IMR-90 (cell line): ENCODE measurements around the gene STARD4.

Experiments used
- BHLHE40 ChIP-seq: fragments of 150-350 bp; IDR thresholded peaks from 2 replicates; pipeline ENCODE4 v1.6.1; 2016; ENCODE audit warnings: mild to moderate bottlenecking, low read depth, low read length
- MXI1 ChIP-seq: IDR thresholded peaks from 2 replicates; pipeline ENCODE4 v1.6.1; 2012; ENCODE audit warnings: low read depth, mild to moderate bottlenecking, low read length, moderate library complexity, borderline replicate concordance
- POLR2A ChIP-seq: IDR thresholded peaks from 2 replicates; pipeline ENCODE4 v1.6.1; 2012; ENCODE audit warnings: mild to moderate bottlenecking, low read depth, low read length
- RAD21 ChIP-seq: IDR thresholded peaks from 2 replicates; pipeline ENCODE4 v1.6.1; 2012; ENCODE audit warnings: low read length, improper control_type of control experiment
- SMC3 ChIP-seq: fragments of 150-350 bp; IDR thresholded peaks from 2 replicates; pipeline ENCODE4 v1.6.1; 2016; ENCODE audit warnings: low read depth, mild to moderate bottlenecking, antibody characterized with exemption, low read length, moderate library complexity
- TF ChIP-seq, protein P1 (sequence below): conservative IDR thresholded peaks from 2 replicates; pipeline ENCODE4 v1.5.1; 2012; ENCODE audit warnings: mild to moderate bottlenecking, low read depth, low read length, improper control_type of control experiment

DNA sequence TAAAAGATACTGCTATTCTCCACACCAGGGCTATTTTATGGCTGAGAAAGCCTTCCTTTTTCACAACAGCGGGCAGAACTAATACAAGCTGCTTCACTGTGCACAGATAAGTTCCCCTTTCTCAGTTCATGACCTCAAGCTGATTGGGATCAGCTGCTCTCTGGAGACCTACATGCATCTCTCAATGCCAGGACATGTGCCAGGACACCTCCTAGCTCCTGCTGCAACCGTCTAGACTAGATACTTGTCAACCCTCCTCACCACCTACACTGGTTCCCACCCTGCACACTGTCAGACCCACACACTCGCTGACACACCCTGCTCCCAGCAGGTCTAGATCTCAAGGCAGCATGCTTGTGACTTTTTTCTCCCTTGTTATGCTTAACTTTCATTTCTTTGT, 39.8 kb downstream of the STARD4 start:
- TF ChIP-seq RAD21 (no peak), POLR2A (no peak), BHLHE40 (no peak), MXI1 (no peak), SMC3 (no peak)
- TF ChIP-seq, protein P1, sequence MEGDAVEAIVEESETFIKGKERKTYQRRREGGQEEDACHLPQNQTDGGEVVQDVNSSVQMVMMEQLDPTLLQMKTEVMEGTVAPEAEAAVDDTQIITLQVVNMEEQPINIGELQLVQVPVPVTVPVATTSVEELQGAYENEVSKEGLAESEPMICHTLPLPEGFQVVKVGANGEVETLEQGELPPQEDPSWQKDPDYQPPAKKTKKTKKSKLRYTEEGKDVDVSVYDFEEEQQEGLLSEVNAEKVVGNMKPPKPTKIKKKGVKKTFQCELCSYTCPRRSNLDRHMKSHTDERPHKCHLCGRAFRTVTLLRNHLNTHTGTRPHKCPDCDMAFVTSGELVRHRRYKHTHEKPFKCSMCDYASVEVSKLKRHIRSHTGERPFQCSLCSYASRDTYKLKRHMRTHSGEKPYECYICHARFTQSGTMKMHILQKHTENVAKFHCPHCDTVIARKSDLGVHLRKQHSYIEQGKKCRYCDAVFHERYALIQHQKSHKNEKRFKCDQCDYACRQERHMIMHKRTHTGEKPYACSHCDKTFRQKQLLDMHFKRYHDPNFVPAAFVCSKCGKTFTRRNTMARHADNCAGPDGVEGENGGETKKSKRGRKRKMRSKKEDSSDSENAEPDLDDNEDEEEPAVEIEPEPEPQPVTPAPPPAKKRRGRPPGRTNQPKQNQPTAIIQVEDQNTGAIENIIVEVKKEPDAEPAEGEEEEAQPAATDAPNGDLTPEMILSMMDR, result no peak
